Measurements from ENCODE around the gene HS1BP3. TPM values are rescaled to one million over a fixed set of nuclear protein-coding genes. Genes with fewer than 3 reads are reported as not detected.
A peak's percentile ranks its signal among the peaks of the same experiment; 100 is the strongest.

HS1BP3 gene
- total and polyA plus RNA-seq, 2 of the 13 experiments (the other 11 are each of a cell fraction or from before 2014, with no cell fraction given), result 15.2 to 22.0 TPM

GRCh38 chr2:20595439-20596192 lies 55.3 kb downstream of the HS1BP3 start (continued):
- TF ChIP-seq ATF4 (CRISPR knock-in tag; IDR thresholded peaks at IDR 0.05), result peak in 1 of 2 experiments; percentile 98; a peak in 2 of 4 replicates
- TF ChIP-seq ZNF460 (CRISPR knock-in tag; IDR thresholded peaks at IDR 0.05; ENCODE audit: borderline replicate concordance), result no peak
- peak; percentile 52; the same call in 1 of the 2 replicates for TF ChIP-seq ZNF142 (CRISPR knock-in tag; IDR thresholded peaks at IDR 0.05)
- no peak for TF ChIP-seq DDIT3 (CRISPR knock-in tag; IDR thresholded peaks at IDR 0.05)
- no peak for TF ChIP-seq HIC2 (CRISPR knock-in tag; IDR thresholded peaks at IDR 0.05; ENCODE audit: low read depth)
- TF ChIP-seq ZNF546 (CRISPR knock-in tag; conservative IDR thresholded peaks at IDR 0.05), result no peak
- peak; percentile 74; the same call in 1 of the 2 replicates for TF ChIP-seq ZNF225 (CRISPR knock-in tag; IDR thresholded peaks at IDR 0.05)
- TF ChIP-seq SOX6 (IDR thresholded peaks at IDR 0.05), result no peak
- TF ChIP-seq SOX6 (CRISPR knock-in tag; IDR thresholded peaks at IDR 0.05), result peak; percentile 52
- 0 out of 2 replicates have a peak, but pooled peaks have one; percentile 8 for TF ChIP-seq ZNF607 (CRISPR knock-in tag; IDR thresholded peaks at IDR 0.05; ENCODE audit: borderline replicate concordance)
- TF ChIP-seq ZNF280D (CRISPR knock-in tag; IDR thresholded peaks at IDR 0.05), result no peak
- TF ChIP-seq BORCS8-MEF2B (CRISPR knock-in tag; IDR thresholded peaks at IDR 0.05), result no peak
- no peak for TF ChIP-seq NONO (IDR thresholded peaks at IDR 0.05)
- no peak for TF ChIP-seq NONO (CRISPR knock-in tag; conservative IDR thresholded peaks at IDR 0.05)
- TF ChIP-seq THAP8 (CRISPR knock-in tag; IDR thresholded peaks at IDR 0.05; ENCODE audit: borderline replicate concordance), result no peak

Data from HepG2 (cell line).